OCI-LY3 (cell line): ENCODE measurements around the gene LMAN2.

ENCODE experiments used
- H2AFZ ChIP-seq: fragments of 200-600, 300-600 bp; shearing (Covaris generic); 2 replicates; pipeline ENCODE4 v1.6.0; 2014; ENCODE audit warnings: antibody characterized with exemption, low read depth, low read length
- H3K27ac ChIP-seq: fragments of 200-600, 300-600 bp; sonication (generic); 2 replicates; pipeline ENCODE4 v1.5.1; 2014; ENCODE audit warnings: mild to moderate bottlenecking, low read length, moderate library complexity, mixed read lengths
- H3K27me3 ChIP-seq: fragments of 200-600, 300-600 bp; sonication (generic); 2 replicates; pipeline ENCODE4 v1.6.1; 2014; ENCODE audit warnings: low read depth, low read length, mixed read lengths
- H3K36me3 ChIP-seq: fragments of 200-600, 300-600 bp; sonication (generic); replicated peaks from 2 replicates; pipeline ENCODE3; 2014; ENCODE audit warnings: low read depth, low read length, mixed read lengths
- H3K4me1 ChIP-seq: fragments of 300-600, 200-600 bp; sonication (generic); 2 replicates; pipeline ENCODE4 v1.6.1; 2014; ENCODE audit warnings: low read length, mixed read lengths
- H3K4me2 ChIP-seq: fragments of 200-600, 300-600 bp; sonication (generic); 2 replicates; pipeline ENCODE4 v1.6.1; 2014; ENCODE audit warnings: low read length, mixed read lengths
- H3K4me3 ChIP-seq: fragments of 300-600, 200-600 bp; sonication (generic); 2 replicates; pipeline ENCODE4 v1.5.1; 2014; ENCODE audit warnings: antibody characterized with exemption, mild to moderate bottlenecking, low read length, moderate library complexity
- H3K79me2 ChIP-seq: fragments of 300-600, 200-600 bp; shearing (Covaris generic); 2 replicates; pipeline ENCODE4 v1.6.1; 2014; ENCODE audit warnings: mild to moderate bottlenecking, low read length, mixed read lengths
- H3K9ac ChIP-seq: fragments of 300-600, 200-600 bp; shearing (Covaris generic); 2 replicates; pipeline ENCODE4 v1.6.0; 2014; ENCODE audit warnings: mild to moderate bottlenecking, low read length, moderate library complexity
- H3K9me3 ChIP-seq: fragments of 200-600, 300-600 bp; shearing (Covaris generic); 2 replicates; pipeline ENCODE4 v1.6.1; 2014; ENCODE audit warnings: low read length, mixed read lengths; ENCODE audit not compliant: insufficient read depth
- H4K20me1 ChIP-seq: fragments of 200-600, 300-600 bp; sonication (generic); 2 replicates; pipeline ENCODE4 v1.6.1; 2016; ENCODE audit warnings: low read length, mixed read lengths; ENCODE audit not compliant: insufficient read depth
- CTCF ChIP-seq: fragments of 200-600, 300-600 bp; sonication (generic); IDR thresholded peaks from 2 replicates; pipeline ENCODE4 v1.5.1; 2014; ENCODE audit warnings: antibody characterized with exemption, low read length, low read depth
- EZH2phosphoT487 ChIP-seq: fragments of 200-600 bp; shearing (Covaris generic); IDR thresholded peaks from 2 replicates; pipeline ENCODE4 v1.6.1; 2018; ENCODE audit warnings: antibody characterized with exemption, mixed run types, low read depth

Gene LMAN2

GRCh38 chr5:177387405-177387804 is 35.9 kb upstream of the LMAN2 start:
- Histone ChIP-seq H2AFZ (no peak overlapping the region), H3K4me3 (no peak overlapping the region), H3K27me3 (peaks cover 56% of the 10 kb centered on the region), H3K27ac (no peak overlapping the region), H3K36me3 (no peaks in the 10 kb centered on the region), H3K9ac (no peak overlapping the region), H3K4me2 (no peak overlapping the region), H3K79me2 (no peaks in the 10 kb centered on the region), H3K9me3 (no peaks in the 10 kb centered on the region), H3K4me1 (peaks cover 23% of the 10 kb centered on the region), H4K20me1 (no peaks in the 10 kb centered on the region)
- no peak for TF ChIP-seq EZH2phosphoT487
- no peak for TF ChIP-seq CTCF

- Histone ChIP-seq H3K36me3 (no peaks in the 10 kb centered on the region), H3K4me1 (peaks cover 23% of the 10 kb centered on the region), H3K9ac (no peak overlapping the region), H3K4me3 (no peak overlapping the region), H3K4me2 (no peak overlapping the region), H3K27ac (no peak overlapping the region), H2AFZ (no peak overlapping the region), H3K79me2 (no peaks in the 10 kb centered on the region), H3K27me3 (peaks cover 56% of the 10 kb centered on the region), H3K9me3 (no peaks in the 10 kb centered on the region), H4K20me1 (no peaks in the 10 kb centered on the region)
- TF ChIP-seq EZH2phosphoT487 (no peak), CTCF (no peak)
These were observed 35.1 kb upstream of the LMAN2 start for GRCh38 chr5:177386542-177386941.

GRCh38 chr5:177385720-177386119 is 34.3 kb upstream of the LMAN2 start:
- H3K9me3 ChIP-seq: no peaks in the 10 kb centered on the region
- peaks cover 23% of the 10 kb centered on the region for H3K4me1 ChIP-seq
- no peak overlapping the region for H2AFZ ChIP-seq
- H3K36me3 ChIP-seq: no peaks in the 10 kb centered on the region
- no peaks in the 10 kb centered on the region for H3K79me2 ChIP-seq
- no peak overlapping the region for H3K4me2 ChIP-seq
- no peaks in the 10 kb centered on the region for H4K20me1 ChIP-seq
- no peak overlapping the region for H3K27ac ChIP-seq
- no peak overlapping the region for H3K9ac ChIP-seq
- peaks cover 56% of the 10 kb centered on the region for H3K27me3 ChIP-seq
- TF ChIP-seq EZH2phosphoT487 (no peak), CTCF (no peak)
- no peak overlapping the region for H3K4me3 ChIP-seq

- Histone ChIP-seq H3K79me2 (no peaks in the 10 kb centered on the region), H3K27ac (no peak within 1 kb of the TSS), H2AFZ (no peak within 1 kb of the TSS), H3K9ac (no peak within 1 kb of the TSS), H3K9me3 (no peaks in the 10 kb centered on the region), H3K36me3 (no peaks in the 10 kb centered on the region), H3K4me3 (no peak within 1 kb of the TSS), H3K4me2 (no peak within 1 kb of the TSS), H3K4me1 (peaks cover 8% of the 10 kb centered on the region), H4K20me1 (no peaks in the 10 kb centered on the region), H3K27me3 (peaks cover 49% of the 10 kb centered on the region)
- TF ChIP-seq EZH2phosphoT487: no peak
- no peak for TF ChIP-seq CTCF
These were observed 32.7 kb upstream of the LMAN2 start, which contains the start of gene SLC34A1 for GRCh38 chr5:177384134-177384533. SLC34A1 (plus strand) TSS chr5:177384434; CDS start chr5:177385742, 1,308 bp downstream.
